Retina (tissue), 1 donor: ENCODE results near the gene WWP2.
"Not testable (repeated sequence)": the region's sequence is repeated elsewhere in the genome, so short reads cannot be mapped to it uniquely, and the experiment has no call there.

ENCODE experiments used
- DNase-seq: peaks from one replicate; pipeline ENCODE4 v3.0.0-alpha.2; 2016

WWP2 gene

GRCh38 chr16:69831212-69832123, 69.3 kb downstream of the WWP2 start:
- no peak for DNase-seq

GRCh38 chr16:69833357-69834282, 71.5 kb downstream of the WWP2 start:
- DNase-seq = peak; percentile 38

GRCh38 chr16:69834807-69835466, 72.8 kb downstream of the WWP2 start:
- DNase-seq = no peak

- no peak for DNase-seq
Observed at GRCh38 chr16:69836257-69836656, 74.1 kb downstream of the WWP2 start.

- no peak for DNase-seq
Observed at GRCh38 chr16:69837380-69837779, 75.2 kb downstream of the WWP2 start.

GRCh38 chr16:69838489-69838888, 76.4 kb downstream of the WWP2 start:
- no peak for DNase-seq

- DNase-seq = no peak
Observed at GRCh38 chr16:69839240-69839688, 77.1 kb downstream of the WWP2 start.

GRCh38 chr16:69839798-69840409, 77.8 kb downstream of the WWP2 start:
- DNase-seq = no peak

- DNase-seq = no peak
Observed at GRCh38 chr16:69840975-69841374, 78.8 kb downstream of the WWP2 start.

- DNase-seq = no peak
Observed at GRCh38 chr16:69844441-69844840, 82.3 kb downstream of the WWP2 start.

GRCh38 chr16:69845181-69845580, 83.0 kb downstream of the WWP2 start:
- DNase-seq = no peak

- DNase-seq = no peak
Observed at GRCh38 chr16:69847643-69848042, 85.5 kb downstream of the WWP2 start.

GRCh38 chr16:69848637-69849545, 86.8 kb downstream of the WWP2 start:
- DNase-seq = no peak

- DNase-seq = no peak
Observed at GRCh38 chr16:69851491-69852240, 89.5 kb downstream of the WWP2 start.

GRCh38 chr16:69852815-69853214, 90.7 kb downstream of the WWP2 start:
- DNase-seq = no peak

- no peak for DNase-seq
Observed at GRCh38 chr16:69853481-69853880, 91.3 kb downstream of the WWP2 start.

GRCh38 chr16:69854776-69855175, 92.6 kb downstream of the WWP2 start:
- not testable (repeated sequence) for DNase-seq

- DNase-seq = no peak
Observed at GRCh38 chr16:69855592-69855991, 93.5 kb downstream of the WWP2 start.

GRCh38 chr16:69858191-69859104, 96.3 kb downstream of the WWP2 start:
- DNase-seq = no peak
